HepG2 (cell line): Measurements from ENCODE around the gene CRLF1. TPM values are rescaled to one million over a fixed set of nuclear protein-coding genes. Genes with fewer than 3 reads are reported as not detected.

Experiments
- HNF4G ChIP-seq, 2 experiments: sonication (generic) in 1 of 2; formaldehyde crosslinking in 1 of 2; IDR thresholded peaks; 2 replicates each; pipeline versions ENCODE4 v1.4.0 to v1.6.1; 2011 to 2020; ENCODE audit warnings: borderline replicate concordance in 2 of 2, low read depth in 2 of 2, mild to moderate bottlenecking in 2 of 2, low read length in 1 of 2, missing genetic modification reagents in 1 of 2, moderate library complexity in 1 of 2
- JDP2 ChIP-seq: sonication (generic); formaldehyde crosslinking; IDR thresholded peaks from 2 replicates; pipeline ENCODE4 v1.8.1; 2022; ENCODE audit warnings: missing genetic modification reagents, borderline replicate concordance
- MEIS1 ChIP-seq: sonication (generic); formaldehyde crosslinking; IDR thresholded peaks from 2 replicates; pipeline ENCODE4 v1.9.0; 2021; ENCODE audit warnings: mild to moderate bottlenecking, missing genetic modification reagents, moderate library complexity, borderline replicate concordance
- NONO ChIP-seq, 2 experiments: fragments of 450-650 bp in 1 of 2; sonication (generic) in 1 of 2; formaldehyde crosslinking in 1 of 2; IDR thresholded peaks in 1 of 2; conservative IDR thresholded peaks in 1 of 2; 2 replicates each; pipeline versions ENCODE4 v1.6.1 to v1.8.0; 2017 to 2022; ENCODE audit warnings: mild to moderate bottlenecking in 1 of 2, missing genetic modification reagents in 1 of 2, moderate library complexity in 1 of 2
- NR2F1 ChIP-seq, 2 experiments: fragments of 450-650 bp in 1 of 2; formaldehyde crosslinking in 1 of 2; IDR thresholded peaks; 2 replicates each; pipeline versions ENCODE4 v1.5.0 to v1.6.1; 2016 to 2020; ENCODE audit warnings: mild to moderate bottlenecking in 1 of 2, missing compliant biosample characterization in 1 of 2, missing genetic modification reagents in 1 of 2, moderate library complexity in 1 of 2
- PLRG1 ChIP-seq: fragments of 450-650 bp; conservative IDR thresholded peaks from 2 replicates; pipeline ENCODE4 v1.6.1; 2016
- TP53 ChIP-seq: sonication (generic); formaldehyde crosslinking; conservative IDR thresholded peaks from 2 replicates; pipeline ENCODE4 v1.4.0; 2020; ENCODE audit warnings: missing genetic modification reagents
- ZFY ChIP-seq: sonication (generic); formaldehyde crosslinking; IDR thresholded peaks from 2 replicates; pipeline ENCODE4 v1.4.0; 2020; ENCODE audit warnings: missing genetic modification reagents
- ZNF101 ChIP-seq: sonication (generic); formaldehyde crosslinking; IDR thresholded peaks from 2 replicates; pipeline ENCODE4 v1.4.0; 2020; ENCODE audit warnings: mild to moderate bottlenecking, low read depth, missing genetic modification reagents, borderline replicate concordance
- ZNF253 ChIP-seq: sonication (generic); formaldehyde crosslinking; IDR thresholded peaks from 2 replicates; pipeline ENCODE4 v1.8.0; 2022; ENCODE audit warnings: mild to moderate bottlenecking, missing genetic modification reagents, borderline replicate concordance
- ZNF256 ChIP-seq: sonication (generic); formaldehyde crosslinking; conservative IDR thresholded peaks from 2 replicates; pipeline ENCODE4 v1.4.0; 2020; ENCODE audit warnings: missing genetic modification reagents
- ZNF605 ChIP-seq: sonication (generic); formaldehyde crosslinking; IDR thresholded peaks from 2 replicates; pipeline ENCODE4 v1.8.0; 2022; ENCODE audit warnings: mild to moderate bottlenecking, missing genetic modification reagents
- ZNF652 ChIP-seq: IDR thresholded peaks from 2 replicates; pipeline ENCODE4 v1.6.1; 2016; ENCODE audit warnings: low read depth, borderline replicate concordance
- ZNF660 ChIP-seq: sonication (generic); formaldehyde crosslinking; IDR thresholded peaks from 2 replicates; pipeline ENCODE4 v1.5.1; 2020; ENCODE audit warnings: mild to moderate bottlenecking, low read depth, missing genetic modification reagents, borderline replicate concordance
- ZNF672 ChIP-seq: sonication (generic); formaldehyde crosslinking; IDR thresholded peaks from 2 replicates; pipeline ENCODE4 v1.8.1; 2022; ENCODE audit warnings: missing genetic modification reagents
- ZNF781 ChIP-seq: sonication (generic); formaldehyde crosslinking; IDR thresholded peaks from 2 replicates; pipeline ENCODE4 v1.5.1; 2020; ENCODE audit warnings: borderline replicate concordance, mild to moderate bottlenecking, missing genetic modification reagents; ENCODE audit errors: not compliant biosample characterization
- polyA plus RNA-seq, 8 experiments: library from polyadenylated mRNA; depleted of rRNA in 3 of 8; stranded (reverse) in 7 of 8; unstranded in 1 of 8; fragments of >200 nt; fragmentation: Illumina TruSeq in 4 of 8; extraction: Trizol in 4 of 8; gene quantifications; 2 replicates each; pipeline versions ENCODE4 v1.2.1 to v1.2.3, GENCODE V29; 2011 to 2016; ENCODE audit warnings: low read depth in 4 of 8, missing spikeins in 1 of 8, mixed read lengths in 1 of 8; ENCODE audit not compliant: insufficient read depth in 1 of 8
- total RNA-seq, 5 experiments: library from RNA; depleted of rRNA; stranded (reverse); fragments of >200 nt; fragmentation: Illumina TruSeq; extraction: Trizol; gene quantifications; 2 replicates each; pipeline ENCODE4 v1.2.3, GENCODE V29; 2016; ENCODE audit warnings: low read depth in 1 of 5
- TF ChIP-seq, protein P1 (sequence below): sonication (generic); formaldehyde crosslinking; IDR thresholded peaks from 2 replicates; pipeline ENCODE4 v1.8.0; 2022; ENCODE audit warnings: mild to moderate bottlenecking, missing genetic modification reagents, borderline replicate concordance
- TF ChIP-seq, protein P2 (sequence below): sonication (generic); formaldehyde crosslinking; IDR thresholded peaks from 2 replicates; pipeline ENCODE4 v1.8.0; 2022; ENCODE audit warnings: low read depth, missing genetic modification reagents
- TF ChIP-seq, protein P3 (sequence below): sonication (generic); formaldehyde crosslinking; IDR thresholded peaks from 2 replicates; pipeline ENCODE4 v1.4.0; 2020; ENCODE audit warnings: mild to moderate bottlenecking, missing genetic modification reagents

CRLF1 gene
- total and polyA plus RNA-seq, 2 of the 13 experiments (the other 11 are each of a cell fraction or from before 2014, with no cell fraction given): 217 to 296 TPM

DNA sequence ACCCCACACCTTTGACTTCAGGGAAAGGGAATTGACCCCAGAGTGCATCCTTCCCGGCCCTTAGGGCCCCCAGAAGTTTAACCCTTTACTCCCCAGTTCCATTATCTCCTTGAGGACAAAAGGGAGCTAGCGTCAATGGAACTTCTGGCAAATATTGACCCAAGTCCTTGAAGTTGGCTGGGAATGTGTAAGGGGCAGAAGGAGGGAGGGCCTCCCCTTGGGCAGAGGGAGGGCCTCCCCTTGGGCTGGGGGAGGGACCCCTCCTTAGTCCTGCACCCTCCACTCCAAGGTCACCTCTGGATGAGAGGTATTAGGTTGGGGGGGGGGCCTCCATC lies 3.1 kb upstream of the CRLF1 start (continued):
- TF ChIP-seq ZNF660 (CRISPR knock-in tag) (no peak), ZNF781 (CRISPR knock-in tag) (no peak), ZNF605 (no peak), NONO (IDR thresholded peaks at IDR 0.05) (no peak), NONO (CRISPR knock-in tag; conservative IDR thresholded peaks at IDR 0.05) (no peak), ZNF101 (no peak), ZNF253 (CRISPR knock-in tag) (no peak), TP53 (CRISPR knock-in tag) (no peak), PLRG1 (no peak), ZNF672 (CRISPR knock-in tag) (no peak), JDP2 (CRISPR knock-in tag) (no peak), NR2F1 (CRISPR knock-in tag; IDR thresholded peaks at IDR 0.05) (0 out of 4 replicates have a peak, but pooled peaks of 1 of the 2 experiments have one; percentile 40), ZFY (CRISPR knock-in tag) (no peak), HNF4G (IDR thresholded peaks at IDR 0.05; ENCODE audit: borderline replicate concordance, low read depth, low read length) (peak; percentile 74; the same call in 1 of the 2 replicates), HNF4G (CRISPR knock-in tag; IDR thresholded peaks at IDR 0.05; ENCODE audit: borderline replicate concordance, low read depth) (no peak), ZNF652 (CRISPR knock-in tag) (peak; percentile 93), MEIS1 (CRISPR knock-in tag) (no peak), ZNF256 (CRISPR knock-in tag) (no peak)
- TF ChIP-seq, protein P1, sequence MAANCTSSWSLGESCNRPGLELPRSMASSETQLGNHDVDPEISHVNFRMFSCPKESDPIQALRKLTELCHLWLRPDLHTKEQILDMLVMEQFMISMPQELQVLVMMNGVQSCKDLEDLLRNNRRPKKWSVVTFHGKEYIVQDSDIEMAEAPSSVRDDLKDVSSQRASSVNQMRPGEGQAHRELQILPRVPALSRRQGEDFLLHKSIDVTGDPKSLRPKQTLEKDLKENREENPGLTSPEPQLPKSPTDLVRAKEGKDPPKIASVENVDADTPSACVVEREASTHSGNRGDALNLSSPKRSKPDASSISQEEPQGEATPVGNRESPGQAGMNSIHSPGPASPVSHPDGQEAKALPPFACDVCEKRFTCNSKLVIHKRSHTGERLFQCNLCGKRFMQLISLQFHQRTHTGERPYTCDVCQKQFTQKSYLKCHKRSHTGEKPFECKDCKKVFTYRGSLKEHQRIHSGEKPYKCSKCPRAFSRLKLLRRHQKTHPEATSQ (CRISPR knock-in tag): no peak
- TF ChIP-seq, protein P2, sequence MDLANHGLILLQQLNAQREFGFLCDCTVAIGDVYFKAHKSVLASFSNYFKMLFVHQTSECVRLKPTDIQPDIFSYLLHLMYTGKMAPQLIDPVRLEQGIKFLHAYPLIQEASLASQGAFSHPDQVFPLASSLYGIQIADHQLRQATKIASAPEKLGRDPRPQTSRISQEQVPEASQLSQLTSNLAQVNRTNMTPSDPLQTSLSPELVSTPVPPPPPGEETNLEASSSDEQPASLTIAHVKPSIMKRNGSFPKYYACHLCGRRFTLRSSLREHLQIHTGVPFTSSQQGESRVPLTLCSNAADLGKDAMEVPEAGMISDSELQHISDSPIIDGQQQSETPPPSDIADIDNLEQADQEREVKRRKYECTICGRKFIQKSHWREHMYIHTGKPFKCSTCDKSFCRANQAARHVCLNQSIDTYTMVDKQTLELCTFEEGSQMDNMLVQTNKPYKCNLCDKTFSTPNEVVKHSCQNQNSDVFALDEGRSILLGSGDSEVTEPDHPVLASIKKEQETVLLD (CRISPR knock-in tag): no peak
- TF ChIP-seq, protein P3, sequence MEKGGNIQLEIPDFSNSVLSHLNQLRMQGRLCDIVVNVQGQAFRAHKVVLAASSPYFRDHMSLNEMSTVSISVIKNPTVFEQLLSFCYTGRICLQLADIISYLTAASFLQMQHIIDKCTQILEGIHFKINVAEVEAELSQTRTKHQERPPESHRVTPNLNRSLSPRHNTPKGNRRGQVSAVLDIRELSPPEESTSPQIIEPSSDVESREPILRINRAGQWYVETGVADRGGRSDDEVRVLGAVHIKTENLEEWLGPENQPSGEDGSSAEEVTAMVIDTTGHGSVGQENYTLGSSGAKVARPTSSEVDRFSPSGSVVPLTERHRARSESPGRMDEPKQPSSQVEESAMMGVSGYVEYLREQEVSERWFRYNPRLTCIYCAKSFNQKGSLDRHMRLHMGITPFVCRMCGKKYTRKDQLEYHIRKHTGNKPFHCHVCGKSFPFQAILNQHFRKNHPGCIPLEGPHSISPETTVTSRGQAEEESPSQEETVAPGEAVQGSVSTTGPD: no peak
